Body of pancreas (tissue), 4 donors: ENCODE results near the gene KRT84. TPM values are rescaled to one million over a fixed set of nuclear protein-coding genes. Genes with fewer than 3 reads are reported as not detected.
A peak's percentile ranks its signal among the peaks of the same experiment; 100 is the strongest.

Experiments
- ATAC-seq: fragments of 150-250 bp; one replicate; pipeline ENCODE4 v1.9.1; 2016
- DNase-seq, 4 donors: peaks; one replicate each; pipeline ENCODE4 v3.0.0-alpha.2; 2019
- H3K27ac ChIP-seq, 4 donors: fragments of 200-600 bp; sonication (generic); 1 replicate in 3 of 4; 2 replicates in 1 of 4; pipeline versions ENCODE4 v1.5.1 to v1.6.1; 2016 to 2019; ENCODE audit warnings: mild to moderate bottlenecking in 1 of 4, mixed read lengths in 1 of 4, moderate library complexity in 1 of 4
- H3K27me3 ChIP-seq, 2 donors: fragments of 200-600 bp; sonication (generic); one replicate each; pipeline ENCODE4 v1.6.0; 2016; ENCODE audit warnings: mild to moderate bottlenecking in 1 of 2
- H3K36me3 ChIP-seq, 2 donors: fragments of 200-600 bp; sonication (generic); replicated peaks in 1 of 2; 2 replicates each; pipeline ENCODE4 v1.5.1; 2016; ENCODE audit warnings: low read depth in 2 of 2; ENCODE audit not compliant: insufficient read depth in 1 of 2
- H3K4me1 ChIP-seq: fragments of 200-600 bp; sonication (generic); one replicate; pipeline ENCODE4 v1.6.0; 2016
- H3K4me3 ChIP-seq, 2 donors: fragments of 200-600 bp; sonication (generic); 1 replicate in 1 of 2; 2 replicates in 1 of 2; pipeline ENCODE4 v1.5.1; 2016 to 2019
- H3K9me3 ChIP-seq, 3 donors: fragments of 200-600 bp; sonication (generic); 1 replicate in 2 of 3; 2 replicates in 1 of 3; pipeline ENCODE4 v1.5.1; 2016
- POLR2A ChIP-seq, 3 donors: fragments of 450-650 bp; IDR thresholded peaks; one replicate each; pipeline ENCODE4 v1.6.1; 2016; ENCODE audit warnings: antibody characterized with exemption in 3 of 3, mild to moderate bottlenecking in 2 of 3
- WGBS, 2 donors: methylation state at CpG; one replicate each; pipeline ENCODE4 v1.1.5; 2017; 5-methylcytosine and 5-hydroxymethylcytosine counted together
- intact Hi-C: fragments of 100-400 bp; cut with DNase I; formaldehyde crosslinking; loops from one replicate; pipeline ENCODE4 v1.15.1; 2023
- total RNA-seq, 2 donors: library from RNA; depleted of rRNA; stranded (reverse); fragments of >200 nt; gene quantifications; one replicate each; pipeline ENCODE4 v1.1.0, GENCODE V29; 2016
- TF ChIP-seq, protein P1 (sequence below), 7 experiments: fragments of 450-650 bp in 4 of 7; fragments of 200-600 bp in 3 of 7; sonication (generic) in 3 of 7; IDR thresholded peaks; one replicate each; pipeline ENCODE4 v1.5.1; 2016 to 2019; ENCODE audit warnings: antibody characterized with exemption in 7 of 7

Gene KRT84
- total RNA-seq, 2 donors from 2014 or later: not detected

GRCh38 chr12:52371716-52372115 lies 13.7 kb downstream of the KRT84 start:
- Histone ChIP-seq H3K27me3 (no peaks in the 10 kb centered on the region), H3K36me3 (no peaks in the 10 kb centered on the region), H3K9me3 (no peaks in the 10 kb centered on the region), H3K4me1 (no peaks in the 10 kb centered on the region), H3K4me3 (no peak overlapping the region), H3K27ac (no peak overlapping the region)
- DNase-seq: no peak
- ATAC-seq: no peak
- WGBS, 2 donors: 86 to 89% methylated on average over 3 of the region's 3 CpGs
- intact Hi-C loops: loop anchor here (5.0 kb wide), 1 partner anchor 506 kb away; no protein-coding TSS in a partner anchor
- TF ChIP-seq POLR2A (IDR thresholded peaks at IDR 0.05): no peak
- TF ChIP-seq, protein P1, sequence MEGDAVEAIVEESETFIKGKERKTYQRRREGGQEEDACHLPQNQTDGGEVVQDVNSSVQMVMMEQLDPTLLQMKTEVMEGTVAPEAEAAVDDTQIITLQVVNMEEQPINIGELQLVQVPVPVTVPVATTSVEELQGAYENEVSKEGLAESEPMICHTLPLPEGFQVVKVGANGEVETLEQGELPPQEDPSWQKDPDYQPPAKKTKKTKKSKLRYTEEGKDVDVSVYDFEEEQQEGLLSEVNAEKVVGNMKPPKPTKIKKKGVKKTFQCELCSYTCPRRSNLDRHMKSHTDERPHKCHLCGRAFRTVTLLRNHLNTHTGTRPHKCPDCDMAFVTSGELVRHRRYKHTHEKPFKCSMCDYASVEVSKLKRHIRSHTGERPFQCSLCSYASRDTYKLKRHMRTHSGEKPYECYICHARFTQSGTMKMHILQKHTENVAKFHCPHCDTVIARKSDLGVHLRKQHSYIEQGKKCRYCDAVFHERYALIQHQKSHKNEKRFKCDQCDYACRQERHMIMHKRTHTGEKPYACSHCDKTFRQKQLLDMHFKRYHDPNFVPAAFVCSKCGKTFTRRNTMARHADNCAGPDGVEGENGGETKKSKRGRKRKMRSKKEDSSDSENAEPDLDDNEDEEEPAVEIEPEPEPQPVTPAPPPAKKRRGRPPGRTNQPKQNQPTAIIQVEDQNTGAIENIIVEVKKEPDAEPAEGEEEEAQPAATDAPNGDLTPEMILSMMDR (IDR thresholded peaks at IDR 0.05): no peak

DNA sequence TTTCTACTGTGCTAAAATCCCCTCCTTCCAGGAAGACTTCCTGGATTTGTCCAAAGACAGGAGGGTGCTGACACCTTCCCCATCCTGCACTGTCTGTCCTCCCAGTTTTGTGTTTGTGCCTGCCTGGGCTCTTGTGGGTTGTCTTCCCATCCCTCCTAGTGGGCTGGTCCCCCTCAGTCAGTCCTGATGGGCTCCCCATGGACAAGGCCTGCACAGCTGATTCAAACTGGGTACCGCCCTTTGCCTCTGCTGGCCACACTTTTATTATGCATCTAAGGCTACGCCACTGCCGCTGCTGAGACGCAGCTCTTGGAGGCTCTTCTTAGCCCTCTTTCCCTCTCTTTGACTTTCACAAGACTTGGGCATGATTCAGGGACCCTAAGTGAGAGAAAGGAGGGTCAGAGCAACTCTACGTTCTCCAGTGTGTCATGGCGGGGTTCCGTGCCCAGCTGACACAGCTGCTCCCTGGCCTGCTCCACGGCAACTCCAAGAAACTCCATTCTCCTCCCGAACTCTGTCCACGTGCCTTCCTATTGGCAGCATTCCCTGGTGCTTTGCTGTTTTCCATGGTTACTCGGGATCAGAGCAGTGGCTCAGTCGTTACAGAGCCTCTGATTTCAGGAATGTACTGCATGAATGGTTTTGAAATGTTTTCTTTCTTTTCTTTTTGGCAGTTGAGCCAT lies 14.4 kb downstream of the KRT84 start:
- Histone ChIP-seq H3K27ac (no peak overlapping the region), H3K36me3 (no peaks in the 10 kb centered on the region), H3K27me3 (no peaks in the 10 kb centered on the region), H3K9me3 (no peaks in the 10 kb centered on the region), H3K4me1 (peaks cover 3% of the 10 kb centered on the region), H3K4me3 (no peak overlapping the region)
- DNase-seq: peak in 3 of 4 donors; percentile 25 to 55 (median 35)
- intact Hi-C loops: loop anchor here (5.0 kb wide), 1 partner anchor 506 kb away; no protein-coding TSS in a partner anchor
- WGBS, 2 donors: 72 to 81% methylated on average over 12 of the region's 12 CpGs
- ATAC-seq: peak; percentile 28
- no peak for TF ChIP-seq POLR2A (IDR thresholded peaks at IDR 0.05)

DNA sequence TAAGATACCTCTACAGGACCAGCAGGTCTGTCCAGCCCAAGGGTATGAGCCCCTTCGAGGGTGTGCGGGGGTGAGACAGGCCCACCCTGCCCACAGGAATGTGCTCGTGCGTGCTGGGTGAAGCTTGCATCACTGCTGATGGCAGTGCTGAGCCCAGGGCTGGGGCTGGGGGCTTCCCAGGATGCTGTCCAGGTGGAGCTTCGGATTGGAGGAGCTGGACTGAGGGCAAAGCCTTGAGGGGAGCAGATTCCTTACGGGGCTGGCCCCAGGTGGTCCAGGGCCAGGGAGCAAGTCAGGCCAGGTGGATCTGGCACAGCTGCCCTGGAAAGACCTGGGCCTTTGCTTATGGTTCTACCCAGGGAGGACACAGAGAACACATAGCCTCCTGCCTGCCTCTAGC lies 15.6 kb downstream of the KRT84 start:
- H3K4me3 ChIP-seq: no peak overlapping the region
- H3K27ac ChIP-seq: no peak overlapping the region
- peaks cover 7% of the 10 kb centered on the region for H3K4me1 ChIP-seq
- H3K27me3 ChIP-seq: no peaks in the 10 kb centered on the region
- 83 to 100% methylated on average over 1 to 3 of the region's 6 CpGs for WGBS, 2 donors
- H3K36me3 ChIP-seq: no peaks in the 10 kb centered on the region
- DNase-seq: no peak
- no peaks in the 10 kb centered on the region for H3K9me3 ChIP-seq
- TF ChIP-seq, protein P1 (IDR thresholded peaks at IDR 0.05): no peak
- TF ChIP-seq POLR2A (IDR thresholded peaks at IDR 0.05): no peak
- intact Hi-C loops: loop anchor here (5.0 kb wide), 1 partner anchor 507 kb away; no protein-coding TSS in a partner anchor
- no peak for ATAC-seq

DNA sequence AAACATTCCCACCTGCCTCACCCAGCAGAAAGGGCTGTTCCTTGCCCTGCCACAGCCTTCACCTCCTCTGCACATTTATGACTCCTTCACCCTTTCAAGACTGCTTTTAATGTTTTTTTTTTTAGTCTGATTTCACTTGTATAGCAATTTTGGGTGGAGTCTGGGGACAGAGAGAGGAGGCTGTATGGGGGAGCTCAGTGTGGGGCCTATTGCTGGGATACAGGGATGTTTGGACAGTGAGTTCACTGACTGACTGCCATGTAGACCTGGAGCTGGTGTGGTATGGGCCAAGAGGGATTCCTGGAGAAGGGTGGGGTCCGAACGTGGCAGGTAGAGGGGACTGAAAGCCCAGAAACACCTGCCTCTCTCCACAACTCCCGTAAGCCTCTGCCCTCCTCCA lies 16.2 kb downstream of the KRT84 start:
- no peak overlapping the region for H3K27ac ChIP-seq
- DNase-seq (no peak), ATAC-seq (no peak)
- no peaks in the 10 kb centered on the region for H3K27me3 ChIP-seq
- intact Hi-C loops: no loop called here
- no peaks in the 10 kb centered on the region for H3K9me3 ChIP-seq
- 67 to 72% methylated on average over 3 of the region's 3 CpGs for WGBS, 2 donors
- H3K36me3 ChIP-seq: no peaks in the 10 kb centered on the region
- TF ChIP-seq, protein P1 (IDR thresholded peaks at IDR 0.05): no peak
- no peak for TF ChIP-seq POLR2A (IDR thresholded peaks at IDR 0.05)
- H3K4me3 ChIP-seq: no peak overlapping the region
- H3K4me1 ChIP-seq: peaks cover 7% of the 10 kb centered on the region

GRCh38 chr12:52368508-52368907 lies 16.9 kb downstream of the KRT84 start:
- intact Hi-C loops: no loop called here
- 59 to 67% methylated on average over 3 of the region's 3 CpGs for WGBS, 2 donors

More at GRCh38 chr12:52368508-52368907, 16.9 kb downstream of the KRT84 start:
- no peak overlapping the region for H3K4me3 ChIP-seq
- H3K27me3 ChIP-seq: no peaks in the 10 kb centered on the region
- DNase-seq (no peak), ATAC-seq (no peak)
- no peak overlapping the region for H3K27ac ChIP-seq
- peaks cover 7% of the 10 kb centered on the region for H3K4me1 ChIP-seq
- no peak for TF ChIP-seq POLR2A (IDR thresholded peaks at IDR 0.05)
- TF ChIP-seq, protein P1 (IDR thresholded peaks at IDR 0.05): no peak
- H3K36me3 ChIP-seq: no peaks in the 10 kb centered on the region
- H3K9me3 ChIP-seq: no peaks in the 10 kb centered on the region
